ENCODE results near the gene C1orf21. TPM values are rescaled to one million over a fixed set of nuclear protein-coding genes. Genes with fewer than 3 reads are reported as not detected.

Gene C1orf21
- total RNA-seq, 1 experiment from 2014 or later, result 28.5 TPM

- TF ChIP-seq STAT6 (CRISPR knock-in tag; conservative IDR thresholded peaks at IDR 0.05; ENCODE audit: low read depth) (no peak), ZNF532 (CRISPR knock-in tag; IDR thresholded peaks at IDR 0.05; ENCODE audit: borderline replicate concordance) (no peak), USF2 (CRISPR knock-in tag; IDR thresholded peaks at IDR 0.05) (no peak), IRF2 (CRISPR knock-in tag; IDR thresholded peaks at IDR 0.05; ENCODE audit: borderline replicate concordance, low read depth) (no peak), MLX (CRISPR knock-in tag; IDR thresholded peaks at IDR 0.05) (no peak), PRRX2 (CRISPR knock-in tag; IDR thresholded peaks at IDR 0.05) (no peak), ZNF425 (CRISPR knock-in tag; conservative IDR thresholded peaks at IDR 0.05) (no peak), FOXP4 (CRISPR knock-in tag; IDR thresholded peaks at IDR 0.05) (no peak), ATF1 (CRISPR knock-in tag; IDR thresholded peaks at IDR 0.05) (no peak), ZNF263 (CRISPR knock-in tag; IDR thresholded peaks at IDR 0.05; ENCODE audit: low read depth) (no peak), CTCF (IDR thresholded peaks at IDR 0.05) (no peak), CDX4 (CRISPR knock-in tag; IDR thresholded peaks at IDR 0.05; ENCODE audit: borderline replicate concordance) (no peak), ZNF317 (CRISPR knock-in tag; IDR thresholded peaks at IDR 0.05; ENCODE audit: borderline replicate concordance, low read depth) (no peak)
These were observed 76.2 kb downstream of the C1orf21 start (continued) for GRCh38 chr1:184462990-184463389.

All from WTC11 (cell line).